GM18868 (cell line): ENCODE data around the gene COA1.

ENCODE experiments used
- ATAC-seq: cut with Tn5 transposase; IDR thresholded peaks from one replicate; pipeline ENCODE4 v1.9.1; 2021; ENCODE audit warnings: mild to moderate bottlenecking, moderate library complexity; ENCODE audit not compliant: unreplicated experiment

COA1 gene

GRCh38 chr7:43658718-43659548 lies 70.4 kb downstream of the COA1 start:
- ATAC-seq = peak; percentile 73

GRCh38 chr7:43656997-43657396 lies 72.3 kb downstream of the COA1 start:
- ATAC-seq = no peak

GRCh38 chr7:43655584-43655983 lies 73.7 kb downstream of the COA1 start:
- no peak for ATAC-seq

- no peak for ATAC-seq
Observed at GRCh38 chr7:43653891-43654504, 75.3 kb downstream of the COA1 start.

GRCh38 chr7:43653466-43653865 lies 75.9 kb downstream of the COA1 start:
- ATAC-seq = no peak

DNA sequence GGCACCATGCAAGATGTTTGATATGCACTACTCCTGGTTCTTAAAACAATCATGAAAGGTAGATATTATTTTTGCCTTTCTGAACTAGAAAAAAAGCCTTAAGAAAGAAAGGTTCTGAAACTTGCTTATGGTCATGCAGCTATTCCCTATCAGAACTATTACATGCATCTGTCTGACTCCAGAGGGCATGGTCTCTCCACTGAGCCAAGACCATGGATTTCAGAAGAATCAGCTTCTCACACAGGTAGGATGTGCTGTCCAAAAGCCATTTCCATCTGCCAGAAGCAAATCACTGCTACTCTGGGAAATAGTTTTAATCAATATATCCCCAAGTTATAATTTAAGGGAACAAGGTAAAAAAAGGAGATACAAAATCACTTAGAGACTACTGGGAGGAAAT lies 77.0 kb downstream of the COA1 start:
- ATAC-seq = no peak

- no peak for ATAC-seq
Observed at GRCh38 chr7:43650457-43651052, 78.8 kb downstream of the COA1 start.

DNA sequence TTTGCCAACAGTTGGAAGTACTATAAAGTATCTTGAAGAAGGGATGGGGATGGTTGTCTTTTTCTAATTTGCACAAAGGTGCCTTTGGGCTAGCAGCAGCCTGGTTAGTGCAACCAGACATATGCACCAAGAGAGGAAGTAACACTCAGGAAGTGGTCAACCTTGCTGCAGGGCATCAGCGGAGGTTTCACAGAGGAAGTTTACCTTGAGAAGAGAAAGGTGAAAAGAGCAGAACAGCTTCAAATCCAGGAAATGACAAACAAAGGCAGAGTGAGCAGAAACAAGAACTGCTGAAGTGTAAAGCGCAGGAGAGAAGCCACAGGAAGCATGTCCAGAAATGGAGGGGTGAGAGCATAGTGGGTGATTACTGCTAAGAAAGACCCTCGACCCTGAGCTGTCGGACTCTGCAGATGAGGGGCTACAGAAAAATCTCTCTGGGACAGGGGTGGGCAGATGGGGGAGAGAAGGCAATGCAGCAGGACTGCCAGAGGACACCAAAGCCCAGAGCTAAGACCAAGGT lies 79.5 kb downstream of the COA1 start:
- ATAC-seq = peak; percentile 68

- peak; percentile 59 for ATAC-seq
Observed at GRCh38 chr7:43648473-43649406, 80.6 kb downstream of the COA1 start.

DNA sequence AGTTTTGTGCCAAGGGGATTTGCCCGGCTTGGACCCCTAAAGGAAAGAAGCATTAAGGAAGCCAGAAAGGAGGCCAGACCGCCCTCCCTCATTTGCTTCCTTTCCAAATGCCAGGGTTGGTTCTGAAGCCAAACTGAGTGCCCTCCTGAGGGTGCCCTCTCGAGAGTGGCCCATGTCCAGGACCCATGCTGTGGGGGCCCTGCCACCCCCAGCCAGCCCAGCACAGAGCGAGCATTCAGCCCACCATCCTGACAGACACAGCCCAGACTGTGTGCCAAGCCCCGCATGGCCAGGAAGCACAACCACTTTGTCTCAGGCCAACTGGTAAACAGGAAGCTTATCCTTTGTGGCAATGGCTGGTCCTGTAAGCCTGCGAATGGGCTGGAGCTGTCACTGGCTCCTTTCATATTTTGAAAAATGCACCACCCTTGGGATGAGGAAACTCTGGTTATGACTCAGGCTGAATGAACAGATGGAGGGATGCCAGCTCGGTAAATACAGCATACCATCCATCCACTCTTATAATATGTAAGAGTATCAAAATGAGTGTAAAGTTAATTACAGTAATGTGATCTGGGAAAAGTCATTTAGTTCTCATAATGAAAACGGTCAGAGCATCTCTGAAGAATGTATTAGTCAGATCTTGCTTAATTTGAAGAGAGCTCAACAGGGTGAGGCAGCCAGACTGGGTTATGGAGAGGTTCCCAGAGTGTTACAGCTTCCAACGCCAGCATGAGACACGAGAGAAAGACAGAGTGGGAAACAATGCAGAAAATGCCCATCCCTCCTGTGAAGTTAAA lies 81.5 kb downstream of the COA1 start:
- peak; percentile 33 for ATAC-seq

DNA sequence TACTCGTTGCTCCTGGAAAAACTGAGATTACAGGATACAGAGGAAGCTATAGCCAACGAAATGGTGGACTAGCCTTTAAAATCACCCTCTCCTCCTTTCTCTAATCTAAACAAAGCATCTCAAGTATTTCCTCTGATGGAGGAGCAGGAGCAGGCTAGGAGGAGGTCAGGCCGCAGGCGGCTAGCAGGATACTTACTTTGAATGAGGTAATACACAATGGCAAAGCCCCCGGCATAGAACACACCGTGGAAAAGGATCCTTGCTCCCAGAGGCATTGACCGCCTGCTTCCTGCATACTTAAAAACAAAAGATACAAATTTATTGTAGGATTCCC lies 82.0 kb downstream of the COA1 start:
- ATAC-seq = no peak

- no peak for ATAC-seq
Observed at GRCh38 chr7:43646603-43647338, 82.6 kb downstream of the COA1 start.

GRCh38 chr7:43645699-43646226 lies 83.6 kb downstream of the COA1 start:
- no peak for ATAC-seq

- no peak for ATAC-seq
Observed at GRCh38 chr7:43643846-43644245, 85.5 kb downstream of the COA1 start.

DNA sequence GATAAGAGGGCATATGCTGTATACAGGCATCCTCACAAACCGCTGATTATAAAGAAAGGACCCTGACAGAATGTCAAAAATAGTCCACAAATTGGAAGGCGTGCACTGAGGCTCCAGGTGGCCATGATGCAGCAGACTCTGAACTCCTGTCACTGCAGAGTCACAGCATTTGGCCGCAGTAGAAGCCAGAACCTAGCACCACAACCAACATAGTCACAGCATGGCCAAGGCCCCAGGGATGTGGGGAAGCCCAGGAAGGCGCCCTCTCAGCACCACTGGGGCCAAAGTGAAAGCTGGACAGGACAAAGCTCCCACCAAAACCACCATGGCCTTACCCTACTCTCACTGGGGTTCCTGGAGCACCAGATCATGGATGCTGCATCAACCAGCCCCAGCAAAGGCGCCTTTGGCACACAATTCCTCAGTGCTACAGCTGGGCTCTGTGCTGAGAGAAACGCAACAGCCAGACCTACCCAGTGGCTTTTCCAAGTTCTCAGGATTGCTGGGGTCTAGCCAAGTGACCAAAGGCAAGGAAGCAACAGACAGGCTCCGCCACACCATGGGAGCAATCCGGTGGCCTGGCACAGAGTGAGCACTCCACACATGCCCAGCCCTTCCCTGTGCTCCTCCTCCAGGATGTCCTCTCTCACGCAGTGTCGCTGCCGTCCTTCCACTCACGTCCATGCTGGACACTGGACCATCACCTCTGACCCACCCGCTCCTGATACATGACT lies 86.3 kb downstream of the COA1 start:
- no peak for ATAC-seq

DNA sequence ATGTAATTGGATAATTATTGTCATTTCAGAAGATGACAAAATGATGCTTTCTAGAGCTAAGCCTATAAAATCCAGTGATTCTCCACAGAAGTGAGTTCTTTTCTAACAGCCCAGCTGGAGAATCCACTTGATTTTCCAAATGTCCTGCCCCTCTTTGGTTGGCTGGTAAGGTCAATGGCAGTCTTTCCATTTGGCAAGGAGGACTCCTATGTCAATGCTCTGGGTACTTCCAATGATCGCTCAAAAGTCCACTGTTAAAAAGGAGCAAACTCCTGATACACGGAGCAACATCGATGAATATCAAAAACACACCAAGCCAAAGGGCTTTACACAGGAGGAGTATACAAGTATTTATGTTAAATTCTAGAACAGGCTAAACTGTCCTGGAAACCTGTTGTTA lies 88.6 kb downstream of the COA1 start:
- no peak for ATAC-seq

GRCh38 chr7:43639858-43640491 lies 89.3 kb downstream of the COA1 start:
- ATAC-seq = no peak
